ENCODE results near the gene ADGRA3. TPM values are rescaled to one million over a fixed set of nuclear protein-coding genes. Genes with fewer than 3 reads are reported as not detected.

Gene ADGRA3
- total and polyA plus RNA-seq, 2 donors (not counting 3 experiments of a cell fraction or from before 2014, with no cell fraction given), result 17.2 to 36.2 TPM

DNA sequence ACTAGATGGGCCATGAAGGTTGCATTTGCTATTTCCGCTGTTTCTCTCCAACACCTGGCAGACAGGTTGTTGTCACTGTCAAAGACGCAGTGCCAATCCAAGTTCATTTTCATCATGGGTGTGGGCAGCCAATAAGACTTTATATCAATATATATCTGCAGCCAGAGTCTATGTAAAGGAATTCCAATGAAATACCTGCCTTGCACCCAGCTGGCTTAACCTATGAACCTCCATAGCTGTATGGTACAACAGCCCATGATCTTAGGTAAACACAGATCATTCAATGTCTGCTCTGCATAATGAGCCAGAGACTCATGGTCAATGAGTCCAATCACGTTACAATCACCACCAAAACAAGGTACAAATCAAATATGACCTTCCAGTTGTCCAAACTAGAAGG lies 37.7 kb upstream of the ADGRA3 start:
- no peak for FAIRE-seq
- H3K79me2 ChIP-seq (ENCODE audit: control insufficient read depth, insufficient read depth, low read length), result no peaks in the 10 kb centered on the region
- no peak overlapping the region for H3K4me3 ChIP-seq (replicated peaks in 1 of 3; ENCODE audit: insufficient read depth in 1 of 3, low read depth in 1 of 3, low read length in 3 of 3)
- no peaks in the 10 kb centered on the region for H3K4me1 ChIP-seq (ENCODE audit: control insufficient read depth, extremely low read depth, insufficient read depth, low read length)
- no TSS peak for BruUV-seq (replicated peaks)
- no peaks in the 10 kb centered on the region for H3K27me3 ChIP-seq (ENCODE audit: control insufficient read depth in 2 of 2, insufficient read depth in 2 of 2, low read length in 2 of 2)
- no peaks in the 10 kb centered on the region for H3K9me1 ChIP-seq (replicated peaks; ENCODE audit: control insufficient read depth, extremely low read depth, insufficient read depth, low read length)
- no peak overlapping the region for H3K27ac ChIP-seq (ENCODE audit: insufficient read depth, low read depth, low read length)
- no peaks in the 10 kb centered on the region for H4K20me1 ChIP-seq (replicated peaks; ENCODE audit: control insufficient read depth, extremely low read depth, insufficient read depth, low read length)
- no peak for DNase-seq (ENCODE audit: low read depth, low spot score)
- H3K9me3 ChIP-seq (replicated peaks; ENCODE audit: control insufficient read depth, insufficient read depth, low read length), result no peaks in the 10 kb centered on the region
- TF ChIP-seq, protein P1, sequence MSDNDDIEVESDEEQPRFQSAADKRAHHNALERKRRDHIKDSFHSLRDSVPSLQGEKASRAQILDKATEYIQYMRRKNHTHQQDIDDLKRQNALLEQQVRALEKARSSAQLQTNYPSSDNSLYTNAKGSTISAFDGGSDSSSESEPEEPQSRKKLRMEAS (IDR thresholded peaks at IDR 0.05; ENCODE audit: insufficient read depth, insufficient read length), result no peak
- TF ChIP-seq, protein P2, sequence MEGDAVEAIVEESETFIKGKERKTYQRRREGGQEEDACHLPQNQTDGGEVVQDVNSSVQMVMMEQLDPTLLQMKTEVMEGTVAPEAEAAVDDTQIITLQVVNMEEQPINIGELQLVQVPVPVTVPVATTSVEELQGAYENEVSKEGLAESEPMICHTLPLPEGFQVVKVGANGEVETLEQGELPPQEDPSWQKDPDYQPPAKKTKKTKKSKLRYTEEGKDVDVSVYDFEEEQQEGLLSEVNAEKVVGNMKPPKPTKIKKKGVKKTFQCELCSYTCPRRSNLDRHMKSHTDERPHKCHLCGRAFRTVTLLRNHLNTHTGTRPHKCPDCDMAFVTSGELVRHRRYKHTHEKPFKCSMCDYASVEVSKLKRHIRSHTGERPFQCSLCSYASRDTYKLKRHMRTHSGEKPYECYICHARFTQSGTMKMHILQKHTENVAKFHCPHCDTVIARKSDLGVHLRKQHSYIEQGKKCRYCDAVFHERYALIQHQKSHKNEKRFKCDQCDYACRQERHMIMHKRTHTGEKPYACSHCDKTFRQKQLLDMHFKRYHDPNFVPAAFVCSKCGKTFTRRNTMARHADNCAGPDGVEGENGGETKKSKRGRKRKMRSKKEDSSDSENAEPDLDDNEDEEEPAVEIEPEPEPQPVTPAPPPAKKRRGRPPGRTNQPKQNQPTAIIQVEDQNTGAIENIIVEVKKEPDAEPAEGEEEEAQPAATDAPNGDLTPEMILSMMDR (IDR thresholded peaks at IDR 0.05; ENCODE audit: extremely low read depth in 1 of 2, insufficient read depth in 1 of 2, low read depth in 1 of 2, low read length in 2 of 2), result no peak
- no peak for TF ChIP-seq JUN (IDR thresholded peaks at IDR 0.05; ENCODE audit: borderline replicate concordance, insufficient read depth, insufficient read length, low read depth)
- no peak for TF ChIP-seq FOS (IDR thresholded peaks at IDR 0.05; ENCODE audit: borderline replicate concordance, insufficient read depth, low read length)
- TF ChIP-seq MYC (IDR thresholded peaks at IDR 0.05; ENCODE audit: low read depth, low read length), result no peak
- TF ChIP-seq POLR2AphosphoS5 (IDR thresholded peaks at IDR 0.05; ENCODE audit: insufficient read depth, low read depth, low read length), result no peak
- no peak for TF ChIP-seq POLR2A (IDR thresholded peaks at IDR 0.05; ENCODE audit: low read depth, low read length)
- TF ChIP-seq GATA2 (IDR thresholded peaks at IDR 0.05; ENCODE audit: insufficient read depth, insufficient read length, low read depth, low read length), result no peak
- TF ChIP-seq EZH2 (IDR thresholded peaks at IDR 0.05; ENCODE audit: borderline replicate concordance, low read depth, low read length, severe bottlenecking), result no peak
- H3K4me2 ChIP-seq (ENCODE audit: insufficient read depth, low read length), result no peak overlapping the region
- ChIA-PET CTCF (interaction anchor here (0.8 kb wide), 1 partner anchor 764 kb away, joined by 4 read pairs; no protein-coding TSS in a partner anchor), POLR2A (no interaction called here)
- no peak overlapping the region for H3K9ac ChIP-seq (replicated peaks; ENCODE audit: extremely low read depth, insufficient read depth, low read length)
- H2AFZ ChIP-seq (ENCODE audit: low read depth, low read length), result no peak overlapping the region
- intact Hi-C loops (cut with micrococcal nuclease) (no loop called here), dilution Hi-C loops (cut with MboI; ENCODE audit: extremely low pct_ligation_motif_present, low sequenced_read_pairs) (no loop called here)
- H3K36me3 ChIP-seq (ENCODE audit: control insufficient read depth in 2 of 2, extremely low read depth in 1 of 2, insufficient read depth in 2 of 2, low read length in 2 of 2), result no peaks in the 10 kb centered on the region

All from endothelial cell of umbilical vein (primary cell).